ENCODE results near the gene KRTAP10-5. TPM values are rescaled to one million over a fixed set of nuclear protein-coding genes. Genes with fewer than 3 reads are reported as not detected.
A peak's percentile ranks its signal among the peaks of the same experiment; 100 is the strongest.
"Not testable (repeated sequence)": the region's sequence is repeated elsewhere in the genome, so short reads cannot be mapped to it uniquely, and the experiment has no call there.

Gene KRTAP10-5
- total RNA-seq, 6 experiments from 2014 or later, result not detected

DNA sequence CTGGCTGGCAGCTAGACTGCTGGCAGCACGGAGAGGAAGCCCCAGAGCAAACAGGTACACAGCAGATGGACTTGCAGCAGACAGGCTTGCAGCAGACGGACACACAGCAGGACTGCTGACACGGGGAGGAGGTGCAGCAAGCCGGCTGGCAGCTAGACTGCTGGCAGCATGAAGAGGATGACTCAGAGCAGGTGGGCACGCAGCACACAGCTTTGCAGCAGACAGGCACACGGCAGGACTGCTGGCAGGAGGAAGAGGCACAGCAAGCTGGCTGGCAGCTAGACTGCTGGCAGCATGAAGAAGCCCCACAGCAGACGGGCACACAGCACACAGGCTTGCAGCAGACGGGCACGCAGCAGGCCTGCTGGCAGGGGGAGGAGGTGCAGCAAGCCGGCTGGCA, 29.6 kb downstream of the KRTAP10-5 start:
- Histone ChIP-seq H3K4me1 (no peaks in the 10 kb centered on the region), H3K27ac (no peak overlapping the region), H3K9me3 (no peaks in the 10 kb centered on the region), H3K4me3 (no peak overlapping the region), H3K36me3 (no peaks in the 10 kb centered on the region), H3K27me3 (no peaks in the 10 kb centered on the region)
- ATAC-seq, result no peak
- no peak for DNase-seq
- intact Hi-C loops (cut with DNase I), result no loop called here
- TF ChIP-seq, protein P1, sequence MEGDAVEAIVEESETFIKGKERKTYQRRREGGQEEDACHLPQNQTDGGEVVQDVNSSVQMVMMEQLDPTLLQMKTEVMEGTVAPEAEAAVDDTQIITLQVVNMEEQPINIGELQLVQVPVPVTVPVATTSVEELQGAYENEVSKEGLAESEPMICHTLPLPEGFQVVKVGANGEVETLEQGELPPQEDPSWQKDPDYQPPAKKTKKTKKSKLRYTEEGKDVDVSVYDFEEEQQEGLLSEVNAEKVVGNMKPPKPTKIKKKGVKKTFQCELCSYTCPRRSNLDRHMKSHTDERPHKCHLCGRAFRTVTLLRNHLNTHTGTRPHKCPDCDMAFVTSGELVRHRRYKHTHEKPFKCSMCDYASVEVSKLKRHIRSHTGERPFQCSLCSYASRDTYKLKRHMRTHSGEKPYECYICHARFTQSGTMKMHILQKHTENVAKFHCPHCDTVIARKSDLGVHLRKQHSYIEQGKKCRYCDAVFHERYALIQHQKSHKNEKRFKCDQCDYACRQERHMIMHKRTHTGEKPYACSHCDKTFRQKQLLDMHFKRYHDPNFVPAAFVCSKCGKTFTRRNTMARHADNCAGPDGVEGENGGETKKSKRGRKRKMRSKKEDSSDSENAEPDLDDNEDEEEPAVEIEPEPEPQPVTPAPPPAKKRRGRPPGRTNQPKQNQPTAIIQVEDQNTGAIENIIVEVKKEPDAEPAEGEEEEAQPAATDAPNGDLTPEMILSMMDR (IDR thresholded peaks at IDR 0.05), result no peak
- TF ChIP-seq POLR2A (IDR thresholded peaks at IDR 0.05), result no peak
- 47% methylated on average over 2 of the region's 10 CpGs for WGBS (ENCODE audit: insufficient coverage, low coverage, low lambda C conversion rate, missing lambda C conversion rate)

DNA sequence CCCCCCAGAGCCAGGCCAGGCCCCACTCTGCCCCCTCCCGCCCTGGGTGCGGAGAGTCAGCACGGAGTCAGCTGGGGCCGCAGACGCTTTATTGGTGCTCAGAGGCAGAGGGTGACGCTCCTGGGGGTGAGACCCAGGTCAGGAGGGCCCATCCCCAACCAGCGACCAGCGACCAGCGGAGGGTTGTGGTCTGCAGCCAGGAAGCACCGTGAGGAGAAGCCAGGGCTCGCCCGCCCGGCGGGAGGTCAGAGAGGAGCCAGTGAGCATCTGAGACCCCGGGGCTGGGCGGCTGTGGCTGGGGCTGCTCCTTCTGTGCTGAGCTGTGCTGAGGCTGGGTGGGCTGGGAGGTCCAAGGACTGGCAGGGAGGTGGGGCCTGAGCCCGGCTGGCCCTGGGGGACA, 30.1 kb downstream of the KRTAP10-5 start:
- H3K27ac ChIP-seq; H3K4me3 ChIP-seq; DNase-seq; H3K36me3 ChIP-seq; intact Hi-C loops (cut with DNase I); H3K27me3 ChIP-seq; H3K4me1 ChIP-seq; H3K9me3 ChIP-seq: not testable (repeated sequence)
- ATAC-seq, result peak in 1 of 4 donors; percentile 26
- WGBS (ENCODE audit: insufficient coverage, low coverage, low lambda C conversion rate, missing lambda C conversion rate), result no CpG with 5 or more reads among the region's 17 CpGs

DNA sequence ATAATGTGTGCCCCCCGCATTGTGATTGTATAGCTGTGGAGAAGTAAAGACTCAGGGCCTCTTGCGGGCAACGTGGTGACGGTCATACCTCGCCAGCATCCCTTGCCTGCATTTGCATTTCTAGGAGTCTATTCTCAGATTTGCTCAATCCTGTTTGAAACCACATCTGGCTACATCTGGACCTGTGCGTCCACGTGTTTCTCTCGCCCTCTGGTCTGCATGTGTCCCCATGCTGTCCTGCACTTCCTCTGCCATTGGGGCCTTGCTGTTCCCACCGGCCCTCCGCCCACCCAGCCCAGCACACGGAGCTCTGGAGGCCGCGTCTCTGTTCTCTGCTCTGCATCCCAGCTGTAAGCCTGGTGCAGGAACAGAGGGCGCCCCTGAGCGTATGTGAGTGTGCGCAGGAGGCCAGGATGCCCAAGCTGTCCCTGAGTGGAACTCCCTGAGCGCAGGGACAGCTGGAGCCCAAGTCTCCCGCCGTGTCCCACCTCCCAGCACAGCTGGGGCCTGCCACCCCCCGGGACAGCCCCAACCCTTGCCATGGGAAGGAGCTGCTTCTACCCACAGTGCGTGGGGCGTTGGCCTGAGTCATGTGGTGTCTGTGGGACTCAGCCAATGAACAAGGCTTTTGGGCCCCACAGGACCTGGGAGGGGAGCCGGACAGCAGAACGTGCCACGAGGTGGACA, 30.7 kb downstream of the KRTAP10-5 start:
- no peaks in the 10 kb centered on the region for H3K36me3 ChIP-seq
- H3K4me3 ChIP-seq, result no peak overlapping the region
- no peaks in the 10 kb centered on the region for H3K9me3 ChIP-seq
- H3K27ac ChIP-seq, result no peak overlapping the region
- no peaks in the 10 kb centered on the region for H3K4me1 ChIP-seq
- WGBS (ENCODE audit: insufficient coverage, low coverage, low lambda C conversion rate, missing lambda C conversion rate), result 79% methylated on average over 10 of the region's 25 CpGs
- intact Hi-C loops (cut with DNase I), result no loop called here
- no peaks in the 10 kb centered on the region for H3K27me3 ChIP-seq
- no peak for TF ChIP-seq POLR2A (IDR thresholded peaks at IDR 0.05)
- TF ChIP-seq, protein P1 (IDR thresholded peaks at IDR 0.05), result no peak
- DNase-seq (no peak), ATAC-seq (peak in 1 of 4 donors; percentile 20)

DNA sequence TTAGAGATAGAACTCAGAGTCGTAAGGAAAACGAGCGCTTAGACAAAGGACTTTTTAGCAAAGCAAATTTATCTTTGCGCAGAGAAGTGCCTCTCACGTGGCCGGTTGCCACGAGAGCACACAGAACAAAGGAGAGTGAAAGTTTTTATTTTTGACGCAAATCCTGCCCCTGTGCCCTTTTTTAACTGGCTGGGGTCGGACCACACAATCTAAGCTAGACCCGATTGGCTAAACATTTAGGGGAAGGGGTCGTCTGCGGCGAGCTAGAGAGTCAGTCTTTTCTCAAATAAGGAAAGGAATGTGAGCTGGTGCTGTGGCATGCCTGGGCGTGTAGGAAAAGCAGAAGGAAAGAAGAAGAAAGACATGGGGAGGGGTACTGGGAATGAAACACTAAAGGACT, 31.5 kb downstream of the KRTAP10-5 start:
- DNase-seq (no peak), ATAC-seq (no peak)
- Histone ChIP-seq H3K36me3 (no peaks in the 10 kb centered on the region), H3K4me3 (no peak overlapping the region), H3K27ac (no peak overlapping the region), H3K4me1 (no peaks in the 10 kb centered on the region), H3K27me3 (no peaks in the 10 kb centered on the region), H3K9me3 (no peaks in the 10 kb centered on the region)
- 39% methylated on average over 13 of the region's 14 CpGs for WGBS (ENCODE audit: insufficient coverage, low coverage, low lambda C conversion rate, missing lambda C conversion rate)
- TF ChIP-seq POLR2A (IDR thresholded peaks at IDR 0.05), result no peak
- TF ChIP-seq, protein P1 (IDR thresholded peaks at IDR 0.05), result no peak
- intact Hi-C loops (cut with DNase I), result no loop called here

DNA sequence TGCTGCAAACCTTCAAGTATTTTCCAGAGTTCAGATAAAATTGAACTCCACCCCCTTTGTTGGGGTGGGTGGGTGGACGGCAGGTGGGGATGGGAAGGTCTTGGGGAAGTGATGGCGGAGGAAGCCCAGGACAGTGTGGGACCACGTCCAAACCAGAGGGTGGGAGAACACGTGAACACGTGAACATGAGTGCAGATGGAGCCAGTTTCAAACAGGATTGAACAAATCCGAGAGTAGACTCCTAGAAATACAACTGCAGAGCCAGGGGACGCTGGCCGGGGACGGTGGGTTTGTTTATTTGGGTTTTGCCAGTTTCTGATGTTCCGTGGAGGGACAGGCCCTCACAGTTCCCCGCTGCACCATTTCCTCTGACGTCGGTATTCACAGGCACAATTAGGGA, 32.0 kb downstream of the KRTAP10-5 start:
- 61% methylated on average over 12 of the region's 13 CpGs for WGBS (ENCODE audit: insufficient coverage, low coverage, low lambda C conversion rate, missing lambda C conversion rate)
- no peak overlapping the region for H3K4me3 ChIP-seq
- TF ChIP-seq, protein P1 (IDR thresholded peaks at IDR 0.05), result no peak
- TF ChIP-seq POLR2A (IDR thresholded peaks at IDR 0.05), result no peak
- no peaks in the 10 kb centered on the region for H3K27me3 ChIP-seq
- H3K27ac ChIP-seq, result no peak overlapping the region
- no peaks in the 10 kb centered on the region for H3K4me1 ChIP-seq
- ATAC-seq (no peak), DNase-seq (no peak)
- intact Hi-C loops (cut with DNase I), result no loop called here
- no peaks in the 10 kb centered on the region for H3K36me3 ChIP-seq
- no peaks in the 10 kb centered on the region for H3K9me3 ChIP-seq

Data from right lobe of liver (tissue), 6 donors.